H9 (cell line): ENCODE measurements around the gene TGFB1I1. TPM values are rescaled to one million over a fixed set of nuclear protein-coding genes. Genes with fewer than 3 reads are reported as not detected.

Experiments used
- DNase-seq: peaks from one replicate; pipeline ENCODE4 v3.0.0-alpha.2; 2017
- H2AFZ ChIP-seq: one replicate; pipeline ENCODE4 v1.6.1; 2013; ENCODE audit warnings: mild to moderate bottlenecking, low read length, control low read depth, moderate library complexity
- H2AK5ac ChIP-seq: 2 replicates; pipeline ENCODE4 v1.6.1; 2013; ENCODE audit warnings: low read length, control low read depth, mixed read lengths; ENCODE audit not compliant: insufficient read length
- H2BK120ac ChIP-seq: one replicate; pipeline ENCODE4 v1.6.1; 2013; ENCODE audit warnings: low read depth, mild to moderate bottlenecking, low read length, control low read depth, inconsistent platforms; ENCODE audit not compliant: poor library complexity, severe bottlenecking
- H2BK12ac ChIP-seq: 2 replicates; pipeline ENCODE4 v1.6.1; 2013; ENCODE audit warnings: low read length, control low read depth, mixed read lengths, low read depth; ENCODE audit not compliant: insufficient read length
- H2BK15ac ChIP-seq: 2 replicates; pipeline ENCODE4 v1.6.1; 2013; ENCODE audit warnings: low read depth, low read length, control low read depth
- H2BK20ac ChIP-seq: one replicate; pipeline ENCODE4 v1.6.1; 2013; ENCODE audit warnings: low read depth, mild to moderate bottlenecking, low read length, control low read depth, inconsistent platforms; ENCODE audit not compliant: poor library complexity, severe bottlenecking
- H2BK5ac ChIP-seq: 2 replicates; pipeline ENCODE4 v1.6.1; 2013; ENCODE audit warnings: low read length, control low read depth, mixed read lengths; ENCODE audit not compliant: insufficient read length
- H3K14ac ChIP-seq: 2 replicates; pipeline ENCODE4 v1.6.1; 2013; ENCODE audit warnings: low read length, control low read depth; ENCODE audit not compliant: insufficient read depth
- H3K18ac ChIP-seq: 2 replicates; pipeline ENCODE4 v1.6.1; 2013; ENCODE audit warnings: low read depth, mild to moderate bottlenecking, mixed read lengths, low read length, control low read depth; ENCODE audit not compliant: insufficient read length
- H3K23ac ChIP-seq: 2 replicates; pipeline ENCODE4 v1.6.1; 2013; ENCODE audit warnings: low read length, control low read depth, mixed read lengths, low read depth; ENCODE audit not compliant: insufficient read length
- H3K23me2 ChIP-seq: 2 replicates; pipeline ENCODE4 v1.6.1; 2013; ENCODE audit warnings: low read depth, mild to moderate bottlenecking, mixed read lengths, low read length, control low read depth; ENCODE audit not compliant: insufficient read length, poor library complexity, severe bottlenecking
- H3K27ac ChIP-seq: 2 replicates; pipeline ENCODE4 v1.5.1; 2013; ENCODE audit warnings: low read length, control low read depth, mixed read lengths, low read depth; ENCODE audit not compliant: insufficient read length
- H3K27me3 ChIP-seq: 2 replicates; pipeline ENCODE4 v1.6.1; 2013; ENCODE audit warnings: low read length, control low read depth, inconsistent platforms; ENCODE audit not compliant: insufficient read depth
- H3K4ac ChIP-seq: 2 replicates; pipeline ENCODE4 v1.6.1; 2013; ENCODE audit warnings: low read depth, mild to moderate bottlenecking, control low read depth, inconsistent platforms, low read length, moderate library complexity
- H3K4me1 ChIP-seq: 2 replicates; pipeline ENCODE4 v1.6.1; 2013; ENCODE audit warnings: low read length, control low read depth, inconsistent platforms; ENCODE audit not compliant: insufficient read depth
- H3K4me2 ChIP-seq: 2 replicates; pipeline ENCODE4 v1.6.1; 2013; ENCODE audit warnings: low read length, control low read depth, mixed read lengths; ENCODE audit not compliant: insufficient read length, insufficient read depth
- H3K56ac ChIP-seq: 2 replicates; pipeline ENCODE4 v1.6.1; 2013; ENCODE audit warnings: low read depth, mild to moderate bottlenecking, mixed read lengths, low read length, control low read depth; ENCODE audit not compliant: insufficient read length
- H3K79me1 ChIP-seq: 2 replicates; pipeline ENCODE4 v1.6.1; 2013; ENCODE audit warnings: low read depth, mild to moderate bottlenecking, moderate library complexity, low read length, control low read depth, inconsistent platforms; ENCODE audit not compliant: insufficient read depth, poor library complexity, severe bottlenecking
- H3K79me2 ChIP-seq: 2 replicates; pipeline ENCODE4 v1.6.1; 2013; ENCODE audit warnings: low read length, control low read depth, inconsistent platforms; ENCODE audit not compliant: insufficient read depth
- H3K9ac ChIP-seq: 2 replicates; pipeline ENCODE4 v1.6.1; 2013; ENCODE audit warnings: low read length, control low read depth, mixed read lengths; ENCODE audit not compliant: insufficient read length; ENCODE audit errors: extremely low read depth
- H3K9me3 ChIP-seq: one replicate; pipeline ENCODE4 v1.6.1; 2013; ENCODE audit warnings: low read depth, low read length, inconsistent platforms; ENCODE audit not compliant: control insufficient read depth
- H3T11ph ChIP-seq: one replicate; pipeline ENCODE4 v1.6.1; 2013; ENCODE audit warnings: mild to moderate bottlenecking, low read length, control low read depth, inconsistent platforms
- H4K20me1 ChIP-seq: one replicate; pipeline ENCODE4 v1.6.1; 2013; ENCODE audit not compliant: control insufficient read depth, insufficient read length, insufficient read depth
- H4K5ac ChIP-seq: 2 replicates; pipeline ENCODE4 v1.6.1; 2013; ENCODE audit warnings: low read depth, mild to moderate bottlenecking, mixed read lengths, low read length, control low read depth; ENCODE audit not compliant: insufficient read length
- H4K8ac ChIP-seq: replicated peaks from 2 replicates; pipeline ENCODE4 v1.6.1; 2013; ENCODE audit warnings: low read length, control low read depth, mixed read lengths, low read depth; ENCODE audit not compliant: insufficient read length
- H4K91ac ChIP-seq: 2 replicates; pipeline ENCODE4 v1.6.1; 2013; ENCODE audit warnings: low read depth, mild to moderate bottlenecking, moderate library complexity, mixed read lengths, low read length, control low read depth; ENCODE audit not compliant: insufficient read length
- H3K27ac Mint-ChIP-seq, 3 experiments: 2 replicates in 2 of 3; 3 replicates in 1 of 3; pipeline ENCODE4 v1.8.0; 2020 to 2021; ENCODE audit warnings: mixed read lengths in 3 of 3, mild to moderate bottlenecking in 1 of 3, moderate library complexity in 1 of 3
- H3K27me3 Mint-ChIP-seq: 2 replicates; pipeline ENCODE4 v1.8.0; 2021; ENCODE audit warnings: low read depth, mild to moderate bottlenecking, moderate library complexity, mixed read lengths
- H3K36me3 Mint-ChIP-seq, 3 experiments: 2 replicates in 2 of 3; 3 replicates in 1 of 3; pipeline ENCODE4 v1.8.0; 2020 to 2021; ENCODE audit warnings: low read depth in 3 of 3, mixed read lengths in 3 of 3; ENCODE audit not compliant: insufficient read depth in 1 of 3
- H3K4me1 Mint-ChIP-seq, 2 experiments: 2 replicates each; pipeline ENCODE4 v1.8.0; 2020; ENCODE audit warnings: mixed read lengths in 2 of 2
- H3K4me3 Mint-ChIP-seq, 2 experiments: 2 replicates in 1 of 2; 3 replicates in 1 of 2; pipeline ENCODE4 v1.8.0; 2020 to 2021; ENCODE audit warnings: mild to moderate bottlenecking in 2 of 2, mixed read lengths in 2 of 2, moderate library complexity in 1 of 2
- H3K9me3 Mint-ChIP-seq, 2 experiments: 2 replicates in 1 of 2; 3 replicates in 1 of 2; pipeline ENCODE4 v1.8.0; 2020; ENCODE audit warnings: mild to moderate bottlenecking in 2 of 2, mixed read lengths in 2 of 2, moderate library complexity in 1 of 2
- CTCF ChIP-seq: fragments of 200-600 bp; sonication (generic); conservative IDR thresholded peaks from 3 replicates; pipeline ENCODE4 v1.8.0; 2021; ENCODE audit warnings: antibody characterized with exemption, mild to moderate bottlenecking
- WGBS: extraction: QIAGEN DNeasy Blood & Tissue Kit; methylation state at CpG from one replicate; pipeline ENCODE4 v1.1.7; 2013; ENCODE audit warnings: missing lambda C conversion rate, low lambda C conversion rate, mixed read lengths; ENCODE audit not compliant: insufficient read length; ENCODE audit errors: extremely low coverage; 5-methylcytosine and 5-hydroxymethylcytosine counted together
- total RNA-seq: library from RNA; stranded (reverse); gene quantifications from 2 replicates; pipeline ENCODE4 v1.2.1, GENCODE V29; 2021

The TGFB1I1 gene
- total RNA-seq, 1 experiment from 2014 or later: 15.4 TPM

DNA sequence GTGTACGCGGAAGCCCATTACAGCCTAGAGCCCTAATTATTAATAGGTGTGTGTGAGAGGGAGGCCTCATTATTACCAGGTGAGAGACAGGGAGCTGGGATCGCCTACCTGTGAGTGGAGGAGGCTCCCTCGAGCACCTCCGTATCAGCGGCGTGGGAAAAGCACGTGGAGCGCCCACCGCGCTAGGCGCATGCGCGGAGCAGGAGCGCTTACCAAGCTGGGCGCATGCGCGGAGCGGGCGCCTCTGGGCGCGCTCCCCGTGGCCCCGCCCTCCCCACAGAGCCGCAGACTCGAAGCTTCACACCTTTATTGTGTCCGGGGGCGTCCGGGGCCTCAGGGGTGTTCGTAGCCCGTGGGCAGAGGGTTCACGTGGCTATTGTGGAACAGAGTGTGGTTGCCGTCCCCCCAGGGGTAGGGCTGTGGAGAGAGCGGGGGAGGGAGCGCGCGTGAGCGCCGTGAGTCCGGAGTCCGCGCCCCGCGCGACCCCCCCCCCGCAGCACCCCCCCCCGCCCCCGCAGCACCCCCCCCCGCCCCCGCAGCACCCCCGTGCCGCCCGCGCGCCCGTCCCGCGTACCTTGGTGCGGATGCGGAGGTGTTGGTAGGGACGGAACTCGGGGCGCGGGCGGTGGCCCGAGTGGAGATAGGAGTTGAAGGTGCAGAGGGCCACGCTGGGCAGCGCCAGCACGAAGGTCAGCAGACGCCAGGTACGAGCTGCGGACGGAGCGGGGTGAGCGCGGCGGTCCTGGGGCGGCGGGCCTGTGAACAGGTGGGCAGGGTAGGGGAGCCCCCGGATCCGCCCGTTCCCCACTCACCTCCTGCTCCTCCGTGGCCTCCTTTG, 44.3 kb upstream of the TGFB1I1 start:
- H3K4me3 Mint-ChIP-seq: no peak overlapping the region
- Histone ChIP-seq H4K20me1 (no peaks in the 10 kb centered on the region), H4K5ac (no peak overlapping the region), H3K4me1 (no peaks in the 10 kb centered on the region), H2BK20ac (no peak overlapping the region), H4K8ac (no peak overlapping the region), H3K23ac (no peak overlapping the region), H2AK5ac (no peak overlapping the region), H2BK12ac (no peak overlapping the region), H3T11ph (no peak overlapping the region), H3K18ac (no peak overlapping the region), H3K23me2 (no peaks in the 10 kb centered on the region), H3K27me3 (peaks cover 8% of the 10 kb centered on the region; the same call in 1 of the 2 replicates), H2BK15ac (no peak overlapping the region), H3K79me1 (no peaks in the 10 kb centered on the region), H4K91ac (no peak overlapping the region), H3K9ac (no peak overlapping the region), H3K79me2 (no peaks in the 10 kb centered on the region), H2AFZ (no peak overlapping the region), H2BK120ac (no peak overlapping the region), H3K4ac (no peak overlapping the region), H3K14ac (no peak overlapping the region), H3K4me2 (no peak overlapping the region), H3K9me3 (no peaks in the 10 kb centered on the region), H3K56ac (no peak overlapping the region), H3K27ac (no peak overlapping the region), H2BK5ac (no peak overlapping the region)
- TF ChIP-seq CTCF: no peak
- H3K27me3 Mint-ChIP-seq: peaks cover 15% of the 10 kb centered on the region
- no peaks in the 10 kb centered on the region; a peak in 2 of 5 replicates for H3K9me3 Mint-ChIP-seq
- no peak overlapping the region for H3K27ac Mint-ChIP-seq
- no peaks in the 10 kb centered on the region for H3K36me3 Mint-ChIP-seq
- WGBS: no CpG with 5 or more reads among the region's 83 CpGs
- DNase-seq: peak; percentile 45
- H3K4me1 Mint-ChIP-seq: peaks cover 5 to 9% of the 10 kb centered on the region in 2 experiments; a peak in 3 of 4 replicates
